Forelimb muscle (tissue), 1 donor: Measurements from ENCODE around the gene OXGR1. TPM values are rescaled to one million over a fixed set of nuclear protein-coding genes. Genes with fewer than 3 reads are reported as not detected.
"Not testable (repeated sequence)": the region's sequence is repeated elsewhere in the genome, so short reads cannot be mapped to it uniquely, and the experiment has no call there.

Source experiments
- DNase-seq: peaks from one replicate; pipeline ENCODE4 v3.0.0-alpha.2; 2013; ENCODE audit warnings: low read depth
- polyA plus RNA-seq: library from polyadenylated mRNA; unstranded; fragments of 120-200 nt; gene quantifications from one replicate; pipeline ENCODE4 v1.2.1, GENCODE V29; 2013; ENCODE audit not compliant: insufficient read length

OXGR1 gene
- polyA plus RNA-seq, 1 donor, result 0.18 TPM

DNA sequence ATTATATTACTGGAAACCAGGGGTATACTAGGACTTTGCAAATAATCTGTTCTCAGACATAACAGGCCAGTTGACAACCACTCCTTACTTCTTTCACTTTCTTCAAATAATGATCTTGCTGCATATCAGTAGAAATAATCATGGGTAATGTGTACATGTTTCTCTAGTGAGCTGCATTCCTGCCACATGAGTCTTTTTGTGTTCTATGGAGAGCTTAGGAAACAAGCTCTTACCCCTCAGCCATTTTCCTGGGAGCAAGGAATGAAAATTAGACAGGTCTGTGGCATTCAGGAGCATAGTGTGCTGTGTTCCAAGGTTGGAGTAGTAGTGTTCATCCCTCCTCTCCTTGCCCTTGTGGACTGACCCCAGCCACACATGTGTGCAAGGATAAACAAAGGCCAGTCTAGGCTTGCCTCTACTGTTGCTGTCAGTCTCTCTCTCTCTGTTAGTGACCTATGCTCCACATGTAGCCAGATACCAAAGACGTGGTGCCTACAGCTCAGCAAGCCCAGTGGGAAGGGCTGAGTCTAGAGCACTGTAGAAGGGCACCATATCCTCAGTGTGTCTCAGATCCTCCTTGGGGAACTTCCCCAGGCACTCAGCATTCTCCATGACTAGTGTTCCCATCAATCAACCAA, 11.5 kb upstream of the OXGR1 start:
- no peak for DNase-seq

DNA sequence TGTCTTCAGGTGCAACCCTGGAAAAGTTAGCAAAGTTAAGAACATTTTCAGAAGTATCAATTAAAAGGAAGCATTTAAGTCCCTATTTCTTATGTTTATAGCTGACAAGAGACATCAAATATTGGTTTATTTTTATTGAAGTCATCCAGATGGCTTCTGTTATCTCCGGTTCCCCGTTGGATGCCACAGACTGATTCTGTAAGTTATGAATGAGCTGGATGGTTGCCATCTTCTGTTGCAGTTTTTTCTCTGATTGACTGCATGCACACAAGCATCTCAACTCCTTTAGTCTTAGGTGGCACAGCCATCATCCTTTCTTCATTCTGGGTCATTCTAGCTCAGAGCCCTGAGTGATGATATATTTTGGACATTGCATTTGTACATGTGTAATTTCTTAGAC, 10.6 kb upstream of the OXGR1 start:
- DNase-seq, result no peak

DNA sequence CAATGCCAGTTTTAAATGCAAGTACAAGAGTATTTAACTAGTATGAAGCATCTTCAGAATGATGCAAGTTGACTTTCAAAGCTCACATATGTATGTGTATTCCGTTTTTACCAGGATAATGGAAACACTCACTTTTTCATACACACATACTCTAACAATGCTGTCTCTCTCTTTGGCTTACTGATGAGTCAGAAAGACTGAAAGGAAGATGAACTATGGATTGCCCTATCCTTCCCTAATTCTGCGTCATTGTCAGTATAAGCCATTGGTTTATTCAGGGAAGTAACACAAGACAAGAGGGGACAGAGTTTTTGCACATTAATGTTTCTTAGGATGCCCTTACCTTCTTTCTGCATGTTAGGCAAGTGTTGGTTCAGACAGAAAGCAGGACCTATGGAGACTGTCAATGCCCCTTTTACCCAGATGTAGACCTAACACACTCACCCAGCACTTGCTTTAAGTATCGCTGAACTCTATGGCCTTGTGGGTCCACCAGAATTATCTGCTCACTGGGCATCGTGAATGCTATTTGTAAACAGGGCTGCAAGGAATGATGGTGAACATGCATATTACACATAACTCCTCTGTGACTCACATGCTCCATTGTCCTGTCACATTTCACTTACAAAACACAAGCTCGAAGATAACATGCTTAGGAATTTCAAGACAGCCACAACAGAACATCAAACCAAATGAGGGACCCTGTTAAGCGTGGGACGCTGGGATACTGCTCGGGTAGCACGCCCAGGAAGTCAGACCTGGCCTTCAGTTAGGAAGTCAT, 10.0 kb upstream of the OXGR1 start:
- DNase-seq, result no peak

DNA sequence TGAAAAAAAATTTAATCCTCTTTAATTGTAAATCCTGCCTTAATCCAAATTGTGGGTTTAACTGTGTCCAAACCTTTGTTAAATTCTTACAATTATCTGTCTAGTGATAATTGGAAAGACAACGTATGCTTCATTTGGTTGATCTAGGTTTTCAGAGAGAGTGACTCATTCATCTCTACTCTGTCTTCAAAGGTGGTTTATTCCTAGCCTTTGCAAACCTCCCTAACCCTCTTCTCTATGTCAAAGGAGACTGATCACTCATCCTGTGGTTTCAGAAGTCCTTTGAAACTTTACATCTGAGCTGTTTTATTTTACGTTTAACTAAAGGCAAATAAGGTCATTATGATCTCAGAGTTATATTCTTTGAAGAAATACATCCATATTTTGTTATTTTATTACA, 8.8 kb upstream of the OXGR1 start:
- no peak for DNase-seq

DNA sequence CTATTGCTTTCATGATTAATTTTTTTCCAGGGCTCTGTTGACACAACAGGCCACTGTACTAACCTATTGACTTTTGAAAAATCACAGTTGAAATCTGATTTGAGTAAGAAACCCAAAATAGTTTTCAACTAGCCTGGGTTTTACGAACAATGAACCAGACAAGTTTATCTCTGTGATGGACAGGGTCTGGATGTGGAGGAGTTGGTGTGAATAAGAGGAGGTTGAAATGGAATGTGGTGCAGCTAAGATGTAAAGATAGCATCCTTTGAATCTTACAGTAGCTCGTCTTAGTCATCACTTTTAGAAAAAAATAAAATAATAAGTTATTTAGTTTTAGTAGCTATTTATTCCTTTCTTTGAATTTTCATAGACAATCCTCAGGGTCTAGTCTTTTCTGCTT, 8.3 kb upstream of the OXGR1 start:
- no peak for DNase-seq

DNA sequence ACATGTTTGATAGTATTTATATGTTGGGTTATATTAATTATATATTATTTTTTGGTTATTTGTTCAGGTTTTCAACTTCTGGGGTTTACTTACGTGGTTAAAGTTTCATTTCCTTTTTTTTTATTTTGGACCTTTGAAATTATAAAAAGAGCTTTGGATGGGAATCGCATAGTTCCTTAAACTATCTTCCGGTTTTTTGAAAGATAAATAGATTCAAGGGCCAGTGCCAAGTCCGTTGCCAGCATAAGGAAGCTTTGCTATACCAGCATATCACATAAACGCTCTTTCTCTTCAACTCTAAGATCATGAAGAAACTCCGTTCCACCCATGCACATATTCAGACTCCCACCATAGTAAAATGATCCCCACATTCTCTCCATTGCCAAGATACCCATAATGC, 7.4 kb upstream of the OXGR1 start:
- DNase-seq, result no peak

DNA sequence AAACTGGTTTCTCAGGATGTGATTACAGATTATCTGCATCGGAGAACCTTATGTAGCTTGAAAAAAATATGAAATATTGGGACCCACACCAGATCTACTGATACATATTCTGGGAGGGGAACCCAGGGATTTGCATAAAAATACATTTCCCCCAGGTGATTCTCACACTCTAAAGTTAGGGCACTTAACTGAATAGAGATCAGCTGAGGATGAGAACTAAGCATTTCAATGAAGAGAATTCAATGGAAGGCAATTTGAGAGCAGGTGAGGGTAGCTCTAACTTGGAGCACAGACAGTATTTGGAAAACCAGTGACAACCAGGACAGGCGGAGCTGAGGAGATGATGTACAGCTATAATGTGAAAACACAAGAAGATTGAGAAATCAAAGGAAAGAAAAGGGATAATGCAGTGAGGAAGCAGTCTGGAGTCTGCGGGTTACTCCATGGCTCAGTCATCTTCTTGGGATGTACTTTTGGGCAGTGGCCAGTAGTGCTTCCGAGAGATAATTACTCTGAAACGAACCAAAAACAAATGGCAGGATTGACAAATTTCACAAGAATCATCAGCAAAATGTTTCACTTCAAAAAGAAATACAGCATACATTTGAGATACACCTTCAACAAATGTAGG, 6.1 kb upstream of the OXGR1 start:
- no peak for DNase-seq

DNA sequence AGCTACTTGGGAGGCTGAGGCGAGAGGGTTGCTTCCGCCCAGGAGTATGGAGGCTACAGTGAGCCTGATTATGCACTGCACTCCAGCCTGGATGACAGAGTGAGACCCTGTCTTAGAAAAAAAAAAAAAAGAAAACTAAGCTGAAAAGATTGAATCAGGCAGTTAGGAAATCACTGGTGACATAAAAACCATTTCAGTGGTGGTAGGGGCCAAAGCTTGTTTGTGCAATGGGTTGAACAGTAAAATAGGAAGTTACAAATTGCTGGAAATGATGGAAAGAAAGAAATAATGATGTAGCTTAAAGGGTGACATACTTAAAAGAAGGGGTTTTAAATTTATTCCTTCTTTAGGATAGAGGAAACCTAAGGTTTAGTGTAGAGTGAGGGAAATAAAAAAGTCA, 4.8 kb upstream of the OXGR1 start:
- DNase-seq, result no peak

DNA sequence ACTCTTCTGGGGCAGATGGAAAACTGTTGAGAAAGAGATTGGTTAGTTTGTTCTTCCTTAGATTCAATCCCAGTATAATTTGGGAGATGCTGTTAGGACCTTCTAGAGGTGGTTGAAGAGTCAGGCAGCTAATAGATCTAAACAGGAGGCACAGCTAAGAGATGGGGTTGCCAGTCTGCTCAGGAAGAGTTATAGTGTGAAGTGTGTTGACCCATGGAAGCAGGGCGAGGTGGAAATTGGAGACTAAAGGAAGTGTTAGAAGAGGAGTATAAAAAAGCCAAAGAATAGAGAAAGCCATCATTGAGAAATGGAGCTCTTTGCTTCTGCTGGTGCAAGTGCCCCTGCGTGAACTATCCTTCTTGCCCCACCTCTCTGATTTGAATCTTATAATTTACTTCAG, 3.8 kb upstream of the OXGR1 start:
- no peak for DNase-seq

DNA sequence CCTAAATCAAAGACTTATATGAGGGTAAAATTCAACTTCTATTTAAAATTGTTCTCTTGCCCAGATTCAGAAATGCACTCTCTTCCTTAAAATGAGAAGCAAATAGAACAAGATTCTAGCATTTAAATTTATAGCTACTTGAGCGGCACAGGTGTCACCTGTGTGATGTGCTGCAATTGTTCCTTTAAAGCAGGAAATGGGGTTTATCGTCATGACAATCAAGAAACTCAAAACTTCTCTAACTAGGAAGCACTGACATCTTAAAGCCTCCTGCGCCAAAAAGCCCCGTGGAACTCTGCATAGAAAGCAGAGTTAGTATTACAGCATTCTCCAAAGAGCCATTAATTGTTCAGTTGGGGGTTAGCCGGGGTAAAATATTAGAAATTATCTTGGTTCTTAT, 2.6 kb upstream of the OXGR1 start:
- DNase-seq, result no peak

DNA sequence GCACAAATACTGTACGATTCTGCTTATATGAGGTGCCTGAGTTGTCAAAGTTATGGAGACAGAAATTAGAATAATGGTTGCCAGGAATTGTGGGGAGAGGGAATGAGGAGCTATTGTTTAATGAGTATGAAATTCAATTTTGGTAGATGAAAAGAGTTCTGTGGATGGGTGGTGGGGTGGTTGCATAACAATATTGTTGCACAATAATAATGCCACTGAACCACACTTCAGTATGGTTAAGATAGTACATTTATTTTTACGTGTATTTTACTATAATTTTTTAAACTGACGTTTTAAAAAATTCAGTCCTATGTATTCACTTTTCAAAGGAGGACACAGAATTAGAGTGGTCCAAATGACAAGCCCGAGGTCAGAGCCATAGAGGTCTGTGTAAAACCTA, 1.8 kb upstream of the OXGR1 start:
- no peak for DNase-seq

DNA sequence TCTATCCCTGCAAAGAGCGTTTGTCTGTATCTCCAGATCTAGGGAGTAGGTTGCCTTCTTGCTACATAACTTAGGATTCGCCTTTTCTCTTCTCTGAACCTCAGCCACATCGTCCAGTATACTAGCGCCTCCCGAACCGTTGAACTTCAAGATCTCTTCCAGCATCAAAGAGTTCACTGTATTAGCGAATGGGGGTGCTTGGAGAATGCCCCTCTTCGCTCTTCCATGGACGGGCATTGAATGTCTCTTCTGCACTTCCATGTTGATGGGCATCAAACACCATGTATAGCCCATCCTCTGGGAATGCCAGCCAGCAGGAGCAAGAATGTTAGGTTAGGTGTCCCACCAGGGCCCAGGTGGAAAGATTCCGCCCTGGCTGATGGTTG, 575 bp upstream of the OXGR1 start:
- no peak for DNase-seq

DNA sequence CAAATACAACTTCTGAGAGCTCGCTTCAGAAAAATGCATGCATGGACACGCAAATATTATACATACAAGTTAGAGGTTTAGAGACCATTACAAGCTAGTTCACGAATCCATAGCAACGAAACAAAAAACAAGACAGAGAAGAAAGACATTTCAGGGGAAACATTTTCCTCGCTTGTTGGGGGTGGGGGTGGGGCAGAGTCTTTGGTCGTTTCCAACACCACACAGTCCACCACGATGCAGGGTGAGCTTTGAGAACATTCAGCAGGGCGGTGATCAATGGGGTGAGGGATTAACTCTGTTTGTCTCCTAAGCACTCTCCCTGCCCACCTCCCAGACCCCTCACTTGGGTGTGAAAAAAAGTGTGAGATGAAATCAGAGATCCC, 651 bp downstream of the OXGR1 start:
- DNase-seq, result peak; percentile 25

DNA sequence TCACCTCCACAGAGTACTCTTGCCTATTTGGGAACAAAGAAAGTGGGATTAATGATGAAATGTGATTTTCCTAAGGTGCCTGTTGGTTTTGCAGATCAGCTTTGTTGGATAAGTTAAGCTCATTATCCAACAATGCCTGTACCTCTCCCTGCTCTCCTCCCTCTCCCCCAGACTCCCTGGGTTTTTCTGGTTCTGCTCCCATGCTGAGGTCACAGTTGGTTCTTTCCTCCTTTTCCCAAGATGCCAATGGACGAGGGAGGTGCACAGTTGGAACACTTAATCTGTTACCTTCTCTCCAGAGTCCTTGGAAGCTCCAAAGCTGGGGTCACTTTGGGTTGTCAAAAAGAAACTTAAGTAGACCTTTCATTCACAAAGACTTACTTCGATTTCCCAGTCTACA, 1.6 kb downstream of the OXGR1 start:
- DNase-seq, result no peak

DNA sequence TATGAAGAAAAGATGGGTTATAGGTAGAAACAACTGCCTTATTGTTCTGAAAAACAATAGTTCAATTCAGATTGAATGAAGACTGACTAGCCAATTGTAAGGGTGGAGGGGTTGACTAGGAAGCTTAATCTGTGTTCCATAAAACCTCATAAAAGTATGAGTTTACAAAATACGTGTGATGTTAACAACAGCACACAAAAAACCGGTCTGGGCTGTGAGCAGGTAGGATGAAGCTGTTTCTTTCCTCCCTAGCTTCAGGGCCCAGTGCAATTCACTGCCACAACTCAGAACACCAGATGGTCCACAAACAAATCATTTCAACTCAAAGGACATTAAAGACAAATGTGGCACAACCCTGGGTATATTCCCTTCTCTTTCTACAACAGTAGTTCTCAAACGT, 3.2 kb downstream of the OXGR1 start:
- no peak for DNase-seq

DNA sequence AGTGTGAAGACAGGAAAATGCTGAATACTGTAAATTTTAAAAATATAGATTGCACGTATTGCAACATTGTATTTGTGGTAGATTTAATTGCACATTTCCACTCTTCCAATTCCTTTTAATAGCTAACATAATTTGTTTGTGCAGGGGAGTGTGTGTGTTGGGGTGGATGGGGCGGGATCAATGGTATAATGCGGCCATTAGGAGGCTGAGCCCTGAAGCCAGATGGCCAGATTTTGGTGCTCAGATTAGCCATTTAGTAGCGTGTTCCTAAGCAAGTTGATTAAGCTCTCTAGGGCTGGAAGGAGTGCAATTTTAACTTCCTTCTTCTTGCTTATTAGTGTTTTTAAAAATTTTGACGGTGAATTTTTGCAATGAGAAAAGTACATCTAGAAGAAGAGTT, 5.8 kb downstream of the OXGR1 start:
- no peak for DNase-seq

DNA sequence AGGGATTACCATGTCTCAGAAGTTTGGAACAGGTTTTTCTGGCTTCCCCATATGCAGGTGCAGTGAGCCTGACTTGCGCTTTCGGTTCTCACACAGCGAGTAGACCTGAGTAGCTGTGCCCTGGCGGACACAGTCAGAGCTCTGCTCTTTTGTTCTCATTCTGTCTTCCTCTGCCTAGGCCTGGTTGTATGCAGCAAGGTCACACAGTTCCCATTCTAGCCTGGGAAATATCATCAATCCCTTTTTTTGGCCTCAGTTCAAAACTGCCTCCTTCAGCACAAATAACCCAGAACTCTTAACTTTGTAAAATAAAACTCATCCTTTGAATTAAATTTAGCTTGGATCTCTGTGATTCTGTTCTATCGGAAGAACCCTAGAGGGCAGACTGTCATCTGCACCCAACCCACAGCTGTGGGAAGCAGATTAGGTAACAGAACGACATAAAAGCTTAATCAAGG, 10.2 kb downstream of the OXGR1 start:
- DNase-seq, result no peak

DNA sequence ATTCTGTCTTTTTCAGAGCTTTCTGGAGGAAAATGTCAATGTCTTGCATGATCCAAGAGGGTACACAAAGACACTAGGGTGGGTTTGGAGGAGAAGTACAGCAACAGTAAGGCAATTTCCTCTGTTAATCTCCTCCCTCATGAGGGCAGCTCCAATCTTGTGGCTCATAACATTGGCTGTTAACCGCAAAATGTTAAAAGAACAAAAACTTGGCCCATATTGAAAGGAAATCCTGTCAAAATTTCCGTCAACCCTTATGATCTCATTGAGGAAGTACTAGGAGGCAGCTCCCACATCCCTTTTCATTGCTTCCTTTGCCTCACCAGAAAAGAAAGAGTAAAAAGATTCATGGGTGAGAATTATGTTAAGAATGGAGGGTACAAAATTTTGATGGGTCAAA, 11.6 kb downstream of the OXGR1 start:
- DNase-seq, result no peak

DNA sequence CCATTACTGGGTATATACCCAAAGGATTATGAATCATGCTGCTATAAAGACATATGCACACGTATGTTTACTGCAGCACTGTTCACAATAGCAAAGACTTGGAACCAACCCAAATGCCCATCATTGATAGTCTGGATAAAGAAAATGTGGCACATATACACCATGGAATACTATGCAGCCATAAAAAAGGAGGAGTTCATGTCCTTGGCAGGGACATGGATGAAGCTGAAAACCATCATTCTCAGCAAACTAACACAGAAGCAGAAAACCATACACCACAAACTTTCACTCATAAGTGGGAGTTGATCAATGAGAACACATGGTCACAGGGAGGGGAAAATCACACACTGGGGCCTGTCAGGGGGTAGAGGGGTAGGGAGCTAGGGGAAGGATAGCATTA, 14.4 kb downstream of the OXGR1 start:
- DNase-seq, result not testable (repeated sequence)

DNA sequence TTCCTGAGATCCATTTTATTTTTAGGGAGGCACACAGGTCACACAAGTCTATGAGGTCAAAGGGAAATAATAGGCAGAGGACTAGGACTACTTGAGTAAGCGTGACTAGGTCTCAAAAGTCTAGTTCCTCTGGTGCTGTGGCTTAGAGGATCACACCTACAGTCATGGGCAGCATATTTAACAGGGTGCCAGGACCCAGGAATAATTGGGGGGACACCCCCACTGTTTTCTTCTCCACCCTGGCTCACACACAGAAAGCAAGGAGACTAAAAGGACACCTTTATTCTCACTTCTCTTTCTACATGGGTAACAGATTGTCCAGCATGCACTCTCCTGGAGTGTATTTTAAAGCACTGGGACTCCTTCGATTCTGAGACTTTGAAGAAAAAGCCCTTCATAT, 26.2 kb downstream of the OXGR1 start:
- DNase-seq, result no peak

DNA sequence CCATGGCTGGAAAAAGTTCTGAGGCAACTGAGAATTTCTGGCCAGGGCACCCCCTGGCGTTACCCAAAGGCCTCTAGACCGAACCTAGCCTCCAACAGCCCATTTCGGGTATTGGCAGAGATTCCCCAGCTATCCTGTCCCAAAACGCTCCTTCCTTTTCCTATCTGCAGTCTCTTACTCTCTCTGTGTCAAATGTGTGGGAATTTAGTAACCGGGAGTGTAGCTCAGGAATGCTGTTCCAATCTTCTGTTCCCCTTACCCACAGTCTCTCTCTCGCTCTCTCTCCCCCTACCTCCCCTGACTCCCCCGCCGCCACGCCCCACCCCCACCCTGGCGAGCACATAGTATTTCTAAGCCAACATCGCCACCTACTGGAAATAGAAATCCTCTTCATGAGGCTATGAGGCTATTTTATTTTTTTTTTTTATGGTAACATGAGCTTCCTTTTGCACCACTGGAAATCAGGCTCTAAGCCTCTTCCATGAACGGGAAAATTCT, 27.0 kb downstream of the OXGR1 start:
- DNase-seq, result no peak

DNA sequence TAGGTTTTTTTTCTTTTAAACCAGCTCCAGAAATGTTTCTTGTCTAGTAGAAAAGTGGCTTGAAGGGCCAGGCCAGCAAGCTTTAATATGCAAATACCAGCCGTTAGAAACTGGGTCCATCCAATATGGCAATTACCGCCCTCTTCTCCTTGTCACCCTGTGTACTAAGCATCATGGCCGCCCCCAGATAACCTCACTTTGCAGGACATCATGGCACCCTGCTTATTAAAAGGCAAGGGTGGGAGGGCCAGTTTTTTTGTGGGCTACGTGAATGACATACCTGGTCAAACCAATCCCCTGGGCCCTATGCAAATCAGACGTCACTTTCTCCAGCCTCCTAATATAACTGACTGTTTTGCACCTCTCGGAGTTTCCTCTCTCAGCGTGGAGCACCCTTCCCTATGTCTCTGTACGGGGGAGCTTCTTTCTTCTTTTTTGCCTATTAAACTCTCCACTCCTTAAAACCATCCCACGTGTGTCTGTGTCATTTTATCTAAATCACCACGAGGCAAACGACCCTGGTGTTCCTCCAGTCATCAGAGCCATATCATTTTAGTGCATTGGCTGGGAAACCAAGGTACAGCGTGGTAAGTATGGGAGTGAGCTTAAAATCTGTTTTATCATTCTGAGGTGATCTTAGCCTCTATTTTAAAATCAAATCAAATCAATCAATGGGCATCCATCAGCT, 27.7 kb downstream of the OXGR1 start:
- DNase-seq, result no peak
